IPS DF 19.7 (cell line): ENCODE results near the gene NOM1.

Experiments
- DNase-seq: peaks from one replicate; pipeline ENCODE4 v3.0.0-alpha.2; 2013; ENCODE audit warnings: low read depth, low spot score

Gene NOM1

DNA sequence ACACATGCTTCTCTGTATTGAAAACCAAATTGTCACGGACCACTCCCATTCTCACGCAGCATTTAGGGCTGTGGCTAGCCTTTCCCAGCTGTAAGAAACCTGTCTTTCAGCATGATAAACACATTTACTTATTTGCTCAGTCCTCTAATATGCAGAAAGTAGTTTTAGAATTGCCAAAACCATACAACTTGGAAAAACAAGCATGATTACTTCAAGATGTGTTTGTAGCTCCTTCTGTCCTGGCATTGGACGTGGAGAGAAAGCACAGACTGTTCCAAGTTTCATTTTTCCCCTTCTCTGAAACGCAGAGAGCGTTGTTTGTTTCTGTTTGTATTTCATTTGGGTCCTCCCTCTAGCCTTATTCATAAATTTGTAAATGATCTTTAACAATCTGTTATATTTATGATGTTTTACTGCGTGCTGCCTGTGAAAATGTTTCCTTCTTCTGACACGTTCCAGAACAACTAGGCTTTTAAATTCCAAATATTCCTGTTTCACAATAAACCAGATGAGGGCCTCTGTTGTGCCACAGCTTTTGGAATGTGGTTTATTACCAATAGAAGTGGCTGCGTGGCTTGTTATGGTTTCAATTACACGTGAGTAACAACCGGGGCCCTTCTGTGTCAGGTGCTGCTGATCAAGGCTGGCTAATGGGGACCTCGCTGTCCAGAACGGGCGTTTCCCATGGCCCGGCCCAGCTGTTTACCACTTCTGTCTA lies 34.8 kb downstream of the NOM1 start:
- DNase-seq: no peak

GRCh38 chr7:156985101-156985992 lies 35.8 kb downstream of the NOM1 start:
- DNase-seq: no peak

GRCh38 chr7:156986378-156986777 lies 36.9 kb downstream of the NOM1 start:
- no peak for DNase-seq

GRCh38 chr7:156988343-156989185 lies 39.1 kb downstream of the NOM1 start:
- DNase-seq: no peak

DNA sequence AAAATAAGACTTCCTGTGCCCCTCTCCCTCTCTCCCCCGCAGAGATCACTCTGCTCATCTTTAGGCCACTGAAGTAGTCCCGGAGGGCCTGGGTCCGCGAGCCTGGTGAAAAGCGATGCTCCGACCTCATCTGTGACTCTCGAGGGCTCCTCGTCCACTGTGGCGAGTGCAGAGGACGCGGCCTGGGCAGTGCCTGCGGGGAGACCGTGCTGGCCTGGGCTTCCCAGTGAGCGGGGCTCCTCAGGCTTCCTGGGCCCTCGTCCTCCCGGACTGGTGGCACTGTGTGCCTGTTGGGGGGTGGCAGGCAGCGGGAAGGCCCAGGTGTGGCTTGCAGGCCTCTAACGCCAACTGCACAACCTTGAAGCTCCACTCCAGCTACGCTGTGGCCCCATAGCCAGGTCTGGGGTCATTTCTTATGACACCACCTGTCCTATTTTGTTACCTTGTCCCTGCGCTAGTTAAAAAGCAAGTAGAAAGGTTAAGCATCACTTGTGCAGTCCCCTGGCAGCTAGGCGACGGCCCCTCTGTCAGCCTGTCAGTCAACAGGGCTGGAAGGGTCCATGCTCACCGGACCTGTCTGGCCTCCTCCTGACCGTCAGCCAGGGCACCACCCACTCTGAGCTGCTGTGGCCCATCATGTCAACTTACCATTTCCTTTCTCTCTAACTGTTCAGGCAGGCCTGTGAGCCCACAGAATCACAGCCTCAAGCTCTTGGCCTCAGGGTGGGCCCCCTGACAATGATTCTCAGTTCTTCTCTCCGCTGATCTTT lies 40.4 kb downstream of the NOM1 start:
- no peak for DNase-seq

- no peak for DNase-seq
Measured at GRCh38 chr7:156993021-156993924, 43.8 kb downstream of the NOM1 start.

DNA sequence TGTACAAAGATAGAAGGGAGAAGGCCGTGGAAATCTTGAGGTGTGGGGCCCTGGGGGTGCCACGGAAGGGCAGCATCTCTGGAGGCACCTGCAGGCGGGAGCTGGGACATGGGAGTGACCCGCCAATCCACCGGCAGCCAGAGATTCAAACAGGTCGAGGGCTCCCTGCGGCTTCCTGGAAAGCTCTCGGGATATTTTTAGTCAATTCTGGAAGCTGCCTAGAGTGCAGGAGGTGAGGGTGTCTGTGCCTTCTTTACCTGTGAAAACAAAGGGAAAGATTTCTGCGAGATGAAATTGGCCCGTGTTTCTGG lies 44.4 kb downstream of the NOM1 start:
- DNase-seq: no peak

- no peak for DNase-seq
Measured at GRCh38 chr7:156994417-156994816, 44.9 kb downstream of the NOM1 start.

DNA sequence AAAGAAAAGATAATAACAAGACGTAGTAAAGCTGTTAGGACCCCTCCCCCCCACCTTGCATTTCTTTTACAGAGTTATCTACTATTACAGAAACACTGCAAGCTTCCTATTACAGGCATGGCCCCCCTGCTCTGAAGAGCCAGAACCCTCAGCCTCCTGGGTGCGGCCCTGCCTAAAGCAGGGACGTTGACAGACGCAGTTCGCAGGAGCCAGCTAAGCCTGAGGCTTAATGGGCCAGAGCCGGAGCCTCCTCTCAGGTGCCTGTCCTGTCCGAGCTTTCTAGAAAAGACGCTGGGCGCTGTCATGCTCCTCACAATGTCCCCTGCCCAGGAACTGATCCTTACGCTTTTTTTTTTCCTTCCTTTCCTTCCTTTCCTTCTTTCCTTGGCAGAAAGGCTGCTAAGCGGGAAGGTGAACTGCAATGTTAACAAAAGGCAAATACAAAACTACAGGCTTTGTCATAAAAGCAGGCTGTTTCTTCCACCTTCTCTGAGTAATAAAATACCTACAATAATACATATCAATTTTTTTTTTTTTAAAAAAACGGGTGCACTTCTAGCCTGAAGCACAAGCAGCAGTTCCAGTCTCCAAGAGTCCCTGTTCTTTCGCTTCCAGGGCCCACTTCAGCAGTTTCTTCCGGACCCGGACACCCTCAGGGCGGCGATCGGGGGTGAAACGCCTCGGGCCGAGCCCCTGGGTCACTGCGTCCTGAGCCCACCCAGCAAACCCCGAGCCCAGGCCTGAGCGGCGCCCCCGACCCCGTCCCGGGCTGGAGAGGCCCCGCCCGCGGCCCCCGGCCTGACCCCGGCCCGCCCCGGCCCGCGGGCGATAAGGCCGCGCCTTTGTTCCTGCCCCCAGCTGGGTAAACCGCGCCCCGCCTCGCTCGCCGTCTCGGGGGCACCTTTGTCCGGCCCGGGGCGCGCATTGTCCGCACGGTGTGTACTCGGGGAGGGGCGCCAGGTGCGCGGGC lies 49.8 kb downstream of the NOM1 start:
- no peak for DNase-seq

- DNase-seq: no peak
Measured at GRCh38 chr7:156999958-157000726, 50.6 kb downstream of the NOM1 start.

DNA sequence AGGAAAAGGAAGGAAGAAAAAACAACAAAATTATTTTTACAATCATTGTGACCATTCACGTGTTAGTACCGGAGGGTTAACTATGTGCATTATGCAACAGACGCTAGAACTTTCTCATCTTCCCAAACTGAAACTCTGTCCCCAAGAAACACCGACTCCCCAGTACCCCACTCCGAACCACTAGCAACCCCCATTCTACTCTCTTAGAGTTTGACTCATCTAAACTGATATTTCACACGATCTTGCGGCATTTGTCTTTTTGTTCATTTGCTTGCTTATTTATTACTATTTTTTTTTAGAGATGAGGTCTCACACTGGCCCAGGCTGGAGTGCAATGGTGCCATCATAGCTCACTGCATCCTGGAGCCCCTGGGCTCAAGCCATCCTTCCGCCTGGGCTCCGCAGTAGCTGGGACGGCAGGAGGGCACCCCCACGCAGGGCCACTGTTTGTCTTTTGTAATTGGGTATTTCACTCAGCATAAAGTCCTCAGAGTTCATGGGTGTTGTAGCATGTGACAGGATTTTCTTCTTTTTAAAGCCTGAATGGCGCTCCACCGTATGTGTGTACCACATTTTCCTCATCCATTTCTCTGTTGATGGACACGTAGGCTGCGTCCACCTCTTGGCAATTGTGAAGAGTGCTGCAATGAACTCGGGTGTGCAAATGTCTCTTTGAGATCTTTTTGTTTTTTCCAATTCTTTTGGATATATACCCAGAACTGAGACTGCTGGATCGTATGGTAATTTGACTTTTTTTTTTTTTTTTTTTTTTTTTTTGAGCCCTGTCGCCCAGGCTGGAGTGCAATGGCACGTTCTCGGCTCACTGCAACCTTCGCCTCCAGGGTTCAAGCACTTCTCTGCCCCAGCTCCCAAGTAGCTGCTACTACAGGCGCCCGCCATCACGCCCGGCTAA lies 51.5 kb downstream of the NOM1 start:
- DNase-seq: no peak

GRCh38 chr7:157001920-157002818 lies 52.7 kb downstream of the NOM1 start:
- no peak for DNase-seq

DNA sequence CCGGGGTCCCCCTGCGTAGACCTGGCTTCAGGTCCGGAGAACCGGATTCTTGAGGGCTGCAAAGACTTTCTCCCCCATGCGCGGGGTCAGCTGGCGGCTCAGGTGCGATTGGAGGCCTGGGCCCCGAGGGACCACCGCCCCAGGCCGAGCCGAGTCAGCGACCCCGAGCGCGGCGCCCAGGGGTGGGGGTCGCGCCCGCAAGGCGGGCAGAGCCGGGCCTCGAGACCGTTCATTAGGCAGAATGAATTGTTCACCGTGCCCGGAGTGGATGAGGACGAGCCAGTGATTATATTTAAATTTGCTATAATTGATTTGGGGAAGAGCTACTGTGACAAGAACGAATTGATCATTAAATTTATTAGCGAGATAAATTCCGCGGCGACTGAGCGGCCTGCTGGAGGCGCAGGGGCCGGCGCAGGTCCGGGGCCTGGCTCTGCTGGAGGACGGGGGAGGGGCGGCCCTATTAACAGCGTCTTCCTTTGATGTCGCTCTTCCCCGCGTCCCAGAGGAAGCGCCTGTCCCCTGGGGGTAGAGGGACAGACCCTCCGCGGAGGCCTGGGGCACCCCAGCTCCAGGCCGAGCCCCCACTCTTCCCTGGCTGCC lies 53.4 kb downstream of the NOM1 start:
- no peak for DNase-seq

DNA sequence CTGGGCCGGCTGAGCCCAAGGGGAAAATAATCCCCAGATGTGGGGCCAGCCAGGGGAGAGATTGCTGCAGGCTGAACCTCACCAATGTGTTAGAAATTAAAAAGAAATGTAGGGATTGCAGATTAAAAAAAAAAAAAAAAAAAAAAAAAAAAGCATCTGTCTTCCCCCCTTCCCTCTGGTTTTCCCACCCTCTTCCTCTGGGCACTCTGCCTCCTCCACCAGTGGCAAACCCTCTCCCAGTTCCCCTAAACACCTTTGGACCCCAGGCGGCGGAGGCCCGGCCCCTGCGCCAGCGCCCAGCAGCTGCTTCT lies 53.9 kb downstream of the NOM1 start:
- DNase-seq: no peak

DNA sequence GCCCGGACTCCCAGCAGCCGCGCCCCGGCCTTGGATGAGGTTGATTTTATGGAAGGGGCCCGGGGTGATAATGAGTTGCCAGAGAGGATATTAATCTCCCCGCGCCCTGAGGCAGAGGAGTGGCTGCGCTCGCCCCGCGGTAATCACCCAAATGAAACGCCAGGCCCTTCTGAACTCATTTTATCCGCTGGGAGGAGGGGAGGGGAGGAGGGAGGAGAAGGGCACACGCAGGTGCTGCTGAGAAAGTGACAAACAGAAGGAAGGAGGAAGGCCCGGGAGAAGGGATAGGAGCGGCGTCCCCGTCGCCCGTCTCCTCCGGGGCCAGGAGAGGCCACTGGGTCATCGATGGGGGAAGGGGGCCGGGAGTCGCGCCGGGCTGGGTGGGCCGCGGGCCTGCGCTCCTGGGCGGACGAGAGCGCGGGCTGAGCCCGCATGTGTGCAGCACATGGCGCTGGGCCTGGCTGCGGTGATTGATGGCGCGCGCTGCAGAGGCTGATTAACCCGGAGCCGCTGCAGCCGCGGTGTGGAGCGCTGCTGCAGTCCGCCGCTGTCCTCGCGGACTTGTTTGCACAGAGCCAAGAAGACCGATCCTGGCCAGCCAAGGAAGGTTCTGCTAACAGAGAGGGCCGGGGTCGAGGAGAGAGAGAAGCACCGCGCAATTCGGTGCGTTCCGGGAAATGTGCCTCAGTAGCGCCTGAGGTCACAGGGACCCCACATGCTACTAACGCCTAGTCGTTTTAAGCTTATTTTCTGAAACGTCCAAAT lies 54.4 kb downstream of the NOM1 start:
- no peak for DNase-seq
